ENCODE measurements around the gene NDUFA11.

GRCh38 chr19:5893296-5893903 lies 10.2 kb downstream of the NDUFA11 start:
- TF ChIP-seq, protein P1, sequence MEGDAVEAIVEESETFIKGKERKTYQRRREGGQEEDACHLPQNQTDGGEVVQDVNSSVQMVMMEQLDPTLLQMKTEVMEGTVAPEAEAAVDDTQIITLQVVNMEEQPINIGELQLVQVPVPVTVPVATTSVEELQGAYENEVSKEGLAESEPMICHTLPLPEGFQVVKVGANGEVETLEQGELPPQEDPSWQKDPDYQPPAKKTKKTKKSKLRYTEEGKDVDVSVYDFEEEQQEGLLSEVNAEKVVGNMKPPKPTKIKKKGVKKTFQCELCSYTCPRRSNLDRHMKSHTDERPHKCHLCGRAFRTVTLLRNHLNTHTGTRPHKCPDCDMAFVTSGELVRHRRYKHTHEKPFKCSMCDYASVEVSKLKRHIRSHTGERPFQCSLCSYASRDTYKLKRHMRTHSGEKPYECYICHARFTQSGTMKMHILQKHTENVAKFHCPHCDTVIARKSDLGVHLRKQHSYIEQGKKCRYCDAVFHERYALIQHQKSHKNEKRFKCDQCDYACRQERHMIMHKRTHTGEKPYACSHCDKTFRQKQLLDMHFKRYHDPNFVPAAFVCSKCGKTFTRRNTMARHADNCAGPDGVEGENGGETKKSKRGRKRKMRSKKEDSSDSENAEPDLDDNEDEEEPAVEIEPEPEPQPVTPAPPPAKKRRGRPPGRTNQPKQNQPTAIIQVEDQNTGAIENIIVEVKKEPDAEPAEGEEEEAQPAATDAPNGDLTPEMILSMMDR (conservative IDR thresholded peaks at IDR 0.05), result no peak
- no peak for TF ChIP-seq EZH2 (IDR thresholded peaks at IDR 0.05; ENCODE audit: low read depth)

Measured in PC-9 (cell line).